HG03196 (cell line): ENCODE measurements around the gene UGT2B17.
"Not testable (repeated sequence)": the region's sequence is repeated elsewhere in the genome, so short reads cannot be mapped to it uniquely, and the experiment has no call there.

Source experiments
- ATAC-seq: cut with Tn5 transposase; IDR thresholded peaks from one replicate; pipeline ENCODE4 v1.9.1; 2021; ENCODE audit not compliant: unreplicated experiment

UGT2B17 gene

GRCh38 chr4:68569466-68570121 lies 6.5 kb downstream of the UGT2B17 start:
- peak; percentile 65 for ATAC-seq

- peak; percentile 23 for ATAC-seq
These were observed 7.1 kb downstream of the UGT2B17 start for GRCh38 chr4:68569036-68569435.

GRCh38 chr4:68568535-68568934 lies 7.6 kb downstream of the UGT2B17 start:
- not testable (repeated sequence) for ATAC-seq

DNA sequence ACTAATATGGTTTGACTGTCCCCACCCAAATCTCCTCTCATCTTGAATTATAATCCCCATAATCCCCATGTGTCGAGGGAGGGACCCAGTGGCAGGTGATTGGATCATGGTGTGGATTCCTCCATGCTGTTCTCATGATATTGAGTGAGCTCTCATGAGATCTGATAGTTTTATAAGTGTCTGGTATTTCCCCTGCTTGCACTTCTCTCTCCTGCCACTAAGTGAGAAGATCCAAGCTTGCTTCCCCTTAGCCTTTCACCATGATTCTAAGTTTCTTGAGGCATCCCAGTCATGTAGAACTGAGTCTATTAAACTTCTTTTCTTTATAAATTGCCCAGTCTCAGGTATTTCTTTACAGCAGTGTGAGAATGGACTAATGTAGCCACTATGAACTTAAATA lies 9.8 kb downstream of the UGT2B17 start:
- ATAC-seq, result not testable (repeated sequence)

GRCh38 chr4:68565082-68565481 lies 11.0 kb downstream of the UGT2B17 start:
- ATAC-seq, result not testable (repeated sequence)

GRCh38 chr4:68560364-68561070 lies 15.6 kb downstream of the UGT2B17 start:
- not testable (repeated sequence) for ATAC-seq

GRCh38 chr4:68553830-68554229 lies 22.3 kb downstream of the UGT2B17 start:
- peak; percentile 59 for ATAC-seq

DNA sequence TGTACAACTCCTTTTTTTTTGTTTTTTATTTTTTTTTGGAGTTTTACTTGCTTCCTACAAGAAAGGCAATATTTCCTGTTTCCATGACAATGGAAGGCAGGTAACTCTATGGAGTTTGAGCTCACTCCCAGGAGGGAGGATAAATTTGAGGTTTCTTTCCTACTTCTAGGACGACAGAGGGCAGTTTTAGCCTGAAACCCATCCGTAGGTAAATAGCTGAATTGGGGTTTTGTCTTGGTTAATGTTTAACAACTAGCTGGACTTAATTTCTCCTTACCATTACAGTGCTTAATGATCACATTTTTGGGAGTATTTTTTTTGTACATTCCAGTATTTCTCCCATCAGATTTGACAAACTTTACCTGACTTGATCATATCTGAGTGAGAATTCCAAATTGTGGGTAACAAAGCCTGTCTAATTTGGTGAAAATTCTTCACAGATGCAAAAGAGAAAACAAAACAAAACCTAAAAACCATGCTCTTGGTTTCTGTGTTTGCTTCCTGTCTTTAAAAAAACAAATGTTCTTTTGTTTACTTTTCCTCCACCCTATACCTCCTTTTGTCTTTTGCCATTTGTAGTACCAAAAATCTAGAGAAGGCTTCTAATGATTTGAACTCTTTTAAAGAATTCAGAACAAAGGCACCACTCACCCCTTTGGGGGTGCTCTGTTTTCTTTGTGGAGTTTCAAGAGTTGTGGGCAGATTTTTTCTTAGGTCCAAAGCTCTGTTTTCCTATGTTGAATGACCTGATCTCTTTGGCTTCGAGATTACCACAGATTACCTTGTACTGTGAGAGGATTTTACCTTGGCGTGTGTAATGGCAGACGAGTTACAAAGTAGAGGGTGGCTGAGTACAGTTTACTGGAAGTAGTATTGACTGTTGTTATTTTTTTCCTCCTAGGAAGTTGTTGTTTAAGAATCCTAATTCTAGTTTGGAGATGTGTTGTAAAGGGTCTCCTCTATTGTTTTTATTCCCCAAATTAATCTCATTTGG lies 23.0 kb downstream of the UGT2B17 start:
- ATAC-seq, result peak; percentile 66

DNA sequence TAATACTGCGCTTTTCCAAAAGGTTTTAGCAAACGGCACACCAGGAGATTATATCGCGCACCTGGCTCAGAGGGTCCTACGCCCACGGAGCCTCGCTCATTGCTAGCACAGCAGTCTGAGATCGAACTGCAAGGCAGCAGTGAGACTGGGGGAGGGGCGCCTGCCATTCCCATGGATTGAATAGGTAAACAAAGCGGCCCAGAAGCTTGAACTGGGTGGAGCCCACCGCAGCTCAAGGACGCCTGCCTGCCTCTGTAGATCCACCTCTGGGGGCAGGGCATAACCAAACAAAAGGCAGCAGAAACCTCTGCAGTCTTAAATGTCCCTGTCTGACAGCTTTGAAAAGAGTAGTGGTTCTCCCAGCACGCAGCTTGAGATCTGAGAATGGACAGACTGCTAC lies 33.4 kb downstream of the UGT2B17 start:
- ATAC-seq, result not testable (repeated sequence)

GRCh38 chr4:68536375-68536774 lies 39.7 kb downstream of the UGT2B17 start:
- no peak for ATAC-seq

DNA sequence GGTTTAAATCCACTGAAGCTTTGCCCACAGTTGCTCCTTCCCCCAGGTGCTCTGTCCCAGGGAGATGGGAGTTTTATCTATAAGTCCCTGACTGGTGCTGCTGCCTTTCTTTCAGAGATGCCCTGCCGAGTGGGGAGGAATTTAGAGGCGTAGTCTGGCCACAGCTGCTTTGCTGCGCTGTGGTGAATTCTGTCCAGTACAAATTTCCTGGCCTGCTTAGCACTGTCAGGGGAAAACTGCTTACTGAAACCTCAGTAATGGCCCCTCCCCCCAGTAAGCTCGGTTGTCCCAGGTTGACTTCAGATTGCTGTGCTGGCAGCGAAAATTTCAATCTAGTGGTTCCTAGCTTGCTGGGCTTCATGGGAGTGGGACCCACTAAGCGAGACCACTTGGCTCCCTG lies 40.1 kb downstream of the UGT2B17 start:
- no peak for ATAC-seq

DNA sequence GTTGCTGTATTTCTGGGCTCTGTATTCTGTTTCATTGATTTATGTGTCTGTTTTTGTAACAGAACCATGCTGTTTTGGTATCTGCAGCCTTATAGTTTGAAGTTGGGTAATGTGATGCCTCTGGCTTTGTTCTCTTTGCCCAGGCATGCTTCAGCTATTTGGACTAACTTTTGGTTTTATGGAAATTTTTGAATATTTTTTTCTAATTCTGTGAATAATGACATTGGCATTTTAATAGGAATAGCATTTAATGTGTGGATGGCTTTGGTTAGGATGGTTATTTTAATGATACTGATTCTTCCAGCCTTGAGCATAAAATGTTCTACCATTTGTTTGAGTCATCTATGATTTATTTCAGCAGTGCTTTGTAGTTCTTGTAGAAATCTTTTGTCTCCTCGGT lies 53.9 kb downstream of the UGT2B17 start:
- not testable (repeated sequence) for ATAC-seq

DNA sequence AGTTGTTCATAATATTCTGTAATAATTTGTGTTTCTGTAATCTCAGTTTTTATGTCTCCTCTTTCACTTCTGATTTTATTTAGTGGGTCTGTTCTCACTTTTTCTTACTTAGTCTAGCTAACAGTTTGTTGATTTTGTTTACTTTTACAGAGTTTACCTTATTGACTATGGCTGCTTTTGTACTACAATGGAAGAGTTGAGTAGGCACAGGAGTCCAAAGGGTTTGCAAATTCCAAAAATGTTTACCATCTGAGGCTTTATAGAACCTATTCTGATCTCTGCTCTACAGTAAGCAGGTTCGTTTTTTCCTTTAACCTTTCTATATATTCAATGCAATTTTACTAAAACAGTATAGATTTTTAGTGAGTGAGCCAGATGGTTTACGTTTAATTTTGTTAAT lies 55.1 kb downstream of the UGT2B17 start:
- no peak for ATAC-seq

DNA sequence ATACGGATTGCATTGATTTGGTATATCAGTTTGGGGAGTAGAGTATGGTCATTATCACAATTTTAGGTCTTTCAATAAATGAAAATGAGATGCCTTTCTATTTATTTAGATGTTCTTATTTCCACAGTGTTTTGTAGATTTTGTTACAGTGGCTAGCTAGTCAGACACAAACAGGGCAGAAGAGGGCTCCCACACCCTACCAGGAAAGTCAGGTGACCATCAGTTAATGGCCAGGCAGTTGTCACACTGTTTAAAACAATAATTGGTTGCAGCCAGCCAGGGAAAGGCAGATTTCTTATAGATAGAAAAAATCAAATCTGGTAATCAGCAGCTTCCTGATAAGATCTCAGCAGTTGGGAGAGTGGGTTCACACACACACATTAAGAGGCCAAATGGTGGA lies 57.2 kb downstream of the UGT2B17 start:
- ATAC-seq, result no peak

DNA sequence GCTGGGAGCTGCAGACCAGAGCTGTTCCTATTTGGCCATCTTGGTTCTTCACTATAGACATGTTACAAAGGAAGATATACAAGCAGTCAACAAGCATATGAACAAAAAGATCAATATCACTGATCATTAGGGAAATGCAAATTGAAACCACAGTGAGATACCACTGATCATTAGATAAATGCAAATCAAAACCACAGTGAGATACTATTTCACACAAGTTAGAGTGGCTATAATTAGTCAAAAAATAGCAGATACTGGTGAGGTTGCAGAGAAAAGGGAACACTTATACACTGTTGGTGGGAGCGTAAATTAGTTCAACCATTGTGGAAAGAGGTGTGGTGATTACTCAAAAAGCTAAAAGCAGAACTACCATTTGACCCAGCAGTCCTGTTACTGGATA lies 70.7 kb downstream of the UGT2B17 start:
- ATAC-seq, result peak; percentile 55

- ATAC-seq, result not testable (repeated sequence)
These were observed 71.3 kb downstream of the UGT2B17 start for GRCh38 chr4:68504836-68505235.

DNA sequence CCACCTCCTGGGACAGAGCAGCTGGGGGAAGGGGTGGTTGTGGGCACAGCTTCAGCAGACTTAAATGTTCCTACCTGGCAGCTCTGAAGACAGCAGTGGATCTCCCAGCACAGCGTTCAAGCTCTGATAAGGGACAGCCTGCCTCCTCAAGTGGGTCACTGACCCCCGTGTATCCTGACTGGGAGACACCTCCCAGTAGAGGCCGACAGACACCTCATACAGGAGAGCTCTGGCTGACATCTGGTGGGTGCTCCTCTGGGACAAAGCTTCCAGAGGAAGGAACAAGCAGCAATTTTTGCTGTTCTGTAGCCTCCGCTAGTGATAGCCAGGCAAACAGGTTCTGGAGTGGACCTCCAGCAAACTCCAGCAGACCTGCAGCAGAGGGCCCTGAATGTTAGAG lies 72.7 kb downstream of the UGT2B17 start:
- not testable (repeated sequence) for ATAC-seq

GRCh38 chr4:68499021-68499420 lies 77.1 kb downstream of the UGT2B17 start:
- ATAC-seq, result no peak

DNA sequence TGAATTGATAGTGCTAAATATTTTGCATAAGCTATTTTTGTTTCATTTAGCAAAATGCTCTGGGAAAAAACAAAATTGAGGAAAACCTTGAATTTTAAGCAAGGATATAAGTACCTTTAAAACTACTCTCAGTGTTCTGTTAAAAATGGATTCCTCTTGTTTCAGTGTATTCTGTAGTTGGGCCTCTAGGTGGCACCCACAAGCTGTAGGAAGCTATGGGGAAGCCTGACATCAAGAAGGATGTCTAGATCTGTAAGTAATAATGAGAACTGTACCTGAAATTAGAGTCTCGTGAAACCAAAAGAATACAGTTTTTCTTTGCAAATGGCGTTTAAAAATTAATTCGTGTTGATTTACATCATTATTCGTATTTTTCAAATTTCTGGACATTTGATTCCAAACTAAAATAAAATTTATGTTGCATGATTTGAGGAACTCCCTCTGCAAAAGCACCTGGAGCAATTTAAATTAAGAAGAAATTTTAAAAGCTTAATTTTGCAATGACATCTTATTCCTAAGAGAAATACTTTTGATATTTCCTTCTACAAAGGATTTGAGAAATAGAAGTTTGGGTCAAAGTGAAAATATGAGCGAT lies 77.6 kb downstream of the UGT2B17 start:
- peak; percentile 84 for ATAC-seq

DNA sequence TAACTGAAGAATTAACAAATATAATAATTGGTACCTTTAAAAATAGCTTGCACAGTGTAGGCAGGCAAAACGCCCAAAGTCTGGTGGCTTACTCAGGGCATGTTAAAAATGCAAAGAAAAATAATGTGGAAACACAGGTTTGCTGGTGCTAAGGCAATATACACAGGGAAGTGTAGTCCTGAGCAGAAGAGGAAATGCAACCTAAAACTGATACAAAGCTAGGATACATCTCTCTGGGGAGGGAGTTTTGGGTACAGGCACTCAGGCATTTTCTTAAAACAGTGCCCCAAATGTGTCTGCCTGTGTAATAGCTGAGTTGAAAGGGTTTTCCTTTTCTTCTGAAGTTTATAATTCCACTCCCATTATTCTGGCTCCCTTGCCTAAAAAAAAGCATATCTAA lies 81.4 kb downstream of the UGT2B17 start:
- ATAC-seq, result no peak
